GM21619 (cell line): ENCODE data around the gene FCRL3.

ENCODE experiments used
- ATAC-seq: cut with Tn5 transposase; IDR thresholded peaks from one replicate; pipeline ENCODE4 v1.9.1; 2021; ENCODE audit not compliant: unreplicated experiment

FCRL3 gene

GRCh38 chr1:157691285-157691920, 9.2 kb downstream of the FCRL3 start:
- ATAC-seq = no peak

DNA sequence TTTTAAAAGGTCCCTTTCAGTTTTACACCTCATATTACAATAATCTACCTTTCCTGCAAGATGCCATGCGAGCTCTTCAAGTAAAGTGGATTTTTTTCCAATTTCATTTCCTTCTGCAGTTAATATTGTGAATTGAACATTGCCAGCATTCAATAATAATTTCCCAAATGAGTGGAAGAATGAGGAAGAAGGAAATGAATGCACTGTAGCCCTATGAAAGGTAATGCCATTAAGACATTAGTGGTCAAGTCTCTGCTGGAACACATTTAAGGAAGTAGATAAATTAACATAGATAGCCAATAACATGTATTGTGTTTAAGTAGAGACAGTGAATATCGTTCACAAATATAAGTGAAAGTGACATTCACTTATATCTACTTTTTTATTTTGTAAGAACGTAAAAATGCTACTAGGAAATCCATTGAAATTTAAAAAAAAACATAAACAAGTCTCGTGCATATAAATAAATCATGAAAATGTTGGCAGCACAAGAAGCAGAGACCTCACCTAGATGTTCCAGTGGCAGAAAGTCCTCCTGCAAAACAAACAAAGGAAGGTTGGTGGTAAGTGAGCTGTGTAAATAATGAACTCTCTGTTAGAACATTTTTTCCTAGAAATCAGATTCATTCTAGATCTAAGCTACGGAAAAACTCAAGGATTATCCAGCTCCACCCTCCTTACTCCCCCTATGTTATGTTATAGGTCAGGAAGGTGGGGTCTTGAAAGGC, 17.7 kb downstream of the FCRL3 start:
- no peak for ATAC-seq

DNA sequence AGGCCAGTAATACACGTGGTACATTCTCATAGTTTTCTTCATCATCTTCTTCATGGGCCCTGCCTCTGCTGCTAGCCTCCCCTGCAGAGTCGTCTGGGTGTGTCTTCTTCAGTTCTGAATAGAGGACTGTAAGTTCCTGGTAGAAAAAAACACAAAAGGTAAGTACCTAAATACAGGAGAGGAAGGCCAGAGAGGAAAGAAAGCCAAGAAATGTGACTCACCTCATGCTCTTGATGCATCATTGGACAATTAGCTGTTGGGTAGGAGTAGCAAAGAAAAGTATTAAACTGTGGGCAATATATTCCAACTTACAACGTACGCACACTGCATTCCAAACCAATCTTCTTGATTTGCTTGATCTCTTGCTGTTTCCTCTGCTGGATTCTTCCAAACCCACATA, 21.8 kb downstream of the FCRL3 start:
- ATAC-seq = no peak

DNA sequence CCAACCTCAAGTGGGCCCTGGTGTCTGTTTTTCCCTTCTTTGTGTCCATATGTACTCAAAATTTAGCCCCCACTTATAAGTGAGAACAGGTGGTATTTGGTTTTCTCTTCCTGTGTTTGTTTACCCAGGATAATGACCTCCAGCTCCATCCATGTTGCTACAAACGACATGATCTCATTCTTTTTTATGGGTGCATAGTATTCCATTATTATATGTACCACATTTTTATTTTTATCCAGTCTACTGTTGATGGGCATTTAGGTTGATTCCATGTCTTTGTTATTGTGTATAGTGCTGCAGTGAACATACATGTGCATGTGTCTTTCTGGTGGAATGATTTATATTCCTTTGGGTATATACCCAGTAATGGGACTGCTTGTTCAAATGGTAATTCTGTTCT, 27.6 kb downstream of the FCRL3 start:
- no peak for ATAC-seq

DNA sequence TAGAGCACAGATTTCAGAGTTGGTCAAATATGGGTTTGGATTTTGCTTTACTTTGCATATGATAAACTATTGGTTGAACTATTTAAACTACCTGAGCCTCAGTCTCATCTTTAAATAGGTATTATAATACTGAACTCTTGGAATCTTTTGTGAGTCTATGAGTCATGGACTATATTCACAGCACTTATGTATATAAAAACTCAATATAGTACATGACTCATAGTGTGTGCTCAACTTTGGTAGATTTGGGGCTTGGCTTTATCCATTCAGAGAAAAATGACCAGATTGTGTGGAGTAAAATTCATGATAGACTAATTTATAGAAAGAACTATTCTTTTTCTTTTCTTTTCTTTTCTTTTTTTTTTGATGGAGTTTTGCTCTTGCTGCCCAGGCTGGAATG, 28.7 kb downstream of the FCRL3 start:
- no peak for ATAC-seq

- ATAC-seq = no peak
Measured at GRCh38 chr1:157659576-157660247, 40.9 kb downstream of the FCRL3 start.

GRCh38 chr1:157658571-157658970, 42.0 kb downstream of the FCRL3 start:
- no peak for ATAC-seq

- ATAC-seq = no peak
Measured at GRCh38 chr1:157653494-157653873, 47.1 kb downstream of the FCRL3 start.

DNA sequence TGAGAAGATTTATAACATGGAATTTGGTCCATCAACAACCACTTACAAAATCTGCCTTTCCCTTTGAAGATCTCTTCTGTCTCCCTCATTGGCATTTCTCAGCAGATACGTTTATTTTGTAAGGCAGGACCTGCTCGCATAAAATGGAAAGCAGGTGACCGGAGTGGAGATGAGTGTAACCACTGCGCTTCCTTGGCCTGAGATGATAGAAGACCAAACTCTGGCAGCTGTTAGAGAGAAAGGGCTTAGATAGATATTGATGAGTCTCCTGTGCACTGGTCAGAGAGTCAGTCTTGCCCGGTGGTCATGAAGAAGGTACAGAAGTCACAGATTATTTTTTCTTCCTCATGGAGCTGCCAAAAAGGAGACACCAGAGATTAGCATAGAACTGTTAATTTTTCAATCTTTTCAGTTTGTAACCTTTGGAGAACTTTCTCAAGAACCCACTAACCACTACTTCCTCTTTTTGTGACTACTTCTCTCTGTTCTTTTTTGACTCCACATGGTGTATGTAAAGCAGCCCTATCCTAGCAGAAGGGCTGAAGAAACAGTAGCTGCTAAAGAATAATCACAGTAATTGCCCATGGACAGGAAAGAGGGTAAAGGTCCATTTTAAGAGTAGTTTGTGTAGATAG, 47.6 kb downstream of the FCRL3 start:
- ATAC-seq = peak; percentile 100

DNA sequence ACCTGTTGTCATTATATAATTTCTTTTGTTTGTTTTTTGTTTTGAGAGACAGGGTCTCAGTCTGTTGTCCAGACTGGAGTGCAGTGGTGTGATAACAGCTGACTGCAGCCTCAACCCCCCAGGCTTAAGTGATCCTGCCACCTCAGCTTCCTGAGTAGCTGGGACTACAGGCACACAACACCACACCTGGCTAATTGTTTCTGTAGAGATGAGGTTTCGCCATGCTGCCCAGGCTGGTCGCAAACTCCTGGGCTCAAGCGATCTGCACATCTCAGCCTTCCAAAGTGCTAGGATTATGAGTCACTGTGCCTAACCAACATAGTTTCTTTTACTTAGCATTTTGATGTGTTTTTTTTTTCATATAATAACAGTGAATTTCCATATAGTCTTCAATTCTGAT, 52.3 kb downstream of the FCRL3 start:
- no peak for ATAC-seq

- no peak for ATAC-seq
Measured at GRCh38 chr1:157646144-157646543, 54.4 kb downstream of the FCRL3 start.

- no peak for ATAC-seq
Measured at GRCh38 chr1:157641177-157641576, 59.4 kb downstream of the FCRL3 start.

- no peak for ATAC-seq
Measured at GRCh38 chr1:157639800-157640199, 60.8 kb downstream of the FCRL3 start.

- ATAC-seq = no peak
Measured at GRCh38 chr1:157628773-157629172, 71.8 kb downstream of the FCRL3 start.
